ENCODE results near the gene GCNA. TPM values are rescaled to one million over a fixed set of nuclear protein-coding genes. Genes with fewer than 3 reads are reported as not detected.
"Not testable (repeated sequence)": the region's sequence is repeated elsewhere in the genome, so short reads cannot be mapped to it uniquely, and the experiment has no call there.

The GCNA gene
- total RNA-seq, 1 experiment from 2014 or later, result 1.0 TPM

- no peaks in the 10 kb centered on the region for H3K27me3 Mint-ChIP-seq (ENCODE audit: low read depth)
- no peak overlapping the region for H3K27ac Mint-ChIP-seq
- CTCF ChIA-PET, result no interaction called here
- H3K4me1 Mint-ChIP-seq, result no peaks in the 10 kb centered on the region
- TF ChIP-seq ZNF317 (CRISPR knock-in tag; IDR thresholded peaks at IDR 0.05; ENCODE audit: borderline replicate concordance, low read depth), result no peak
- no peak for TF ChIP-seq HMGXB4 (CRISPR knock-in tag; IDR thresholded peaks at IDR 0.05)
- no peak for TF ChIP-seq ZNF281 (CRISPR knock-in tag; IDR thresholded peaks at IDR 0.05)
- TF ChIP-seq E2F1 (CRISPR knock-in tag; IDR thresholded peaks at IDR 0.05), result no peak
- TF ChIP-seq ZNF416 (CRISPR knock-in tag; IDR thresholded peaks at IDR 0.05), result no peak
- TF ChIP-seq MXD4 (CRISPR knock-in tag; IDR thresholded peaks at IDR 0.05; ENCODE audit: borderline replicate concordance), result no peak
- TF ChIP-seq ZNF232 (CRISPR knock-in tag; IDR thresholded peaks at IDR 0.05), result no peak
- TF ChIP-seq E2F5 (CRISPR knock-in tag; IDR thresholded peaks at IDR 0.05), result no peak
- no peak for TF ChIP-seq TP53 (CRISPR knock-in tag; IDR thresholded peaks at IDR 0.05)
- no peak for TF ChIP-seq ZNF671 (CRISPR knock-in tag; IDR thresholded peaks at IDR 0.05)
- no peak for TF ChIP-seq ZNF532 (CRISPR knock-in tag; IDR thresholded peaks at IDR 0.05; ENCODE audit: borderline replicate concordance)
- no peak for TF ChIP-seq ATF3 (CRISPR knock-in tag; conservative IDR thresholded peaks at IDR 0.05)
- no peak for TF ChIP-seq TCF7 (CRISPR knock-in tag; IDR thresholded peaks at IDR 0.05; ENCODE audit: low read depth)
- TF ChIP-seq CTCF (IDR thresholded peaks at IDR 0.05), result no peak
- no peak for TF ChIP-seq ZMAT4 (CRISPR knock-in tag; IDR thresholded peaks at IDR 0.05)
- no peak for TF ChIP-seq RELA (CRISPR knock-in tag; IDR thresholded peaks at IDR 0.05; ENCODE audit: borderline replicate concordance)
- no peak for TF ChIP-seq JUN (CRISPR knock-in tag; IDR thresholded peaks at IDR 0.05)
- no peak for TF ChIP-seq USF1 (CRISPR knock-in tag; IDR thresholded peaks at IDR 0.05)
- TF ChIP-seq FOXK1 (CRISPR knock-in tag; IDR thresholded peaks at IDR 0.05), result no peak
- TF ChIP-seq CREB1 (CRISPR knock-in tag; IDR thresholded peaks at IDR 0.05), result no peak
- POLR2A ChIA-PET, result no interaction called here
- no peaks in the 10 kb centered on the region for H3K9me3 Mint-ChIP-seq
- no peak for DNase-seq (ENCODE audit: low spot score)
- no peak for ATAC-seq
- H3K4me3 Mint-ChIP-seq, result no peak overlapping the region
- peaks cover 40% of the 10 kb centered on the region for H3K36me3 Mint-ChIP-seq
Measured at GRCh38 chrX:71609095-71609750, 31.0 kb downstream of the GCNA start.

GRCh38 chrX:71611736-71612135 lies 33.5 kb downstream of the GCNA start:
- DNase-seq (ENCODE audit: low spot score); H3K4me1 Mint-ChIP-seq; ATAC-seq; CTCF ChIA-PET; H3K27me3 Mint-ChIP-seq (ENCODE audit: low read depth); POLR2A ChIA-PET; H3K27ac Mint-ChIP-seq; H3K9me3 Mint-ChIP-seq; H3K4me3 Mint-ChIP-seq: not testable (repeated sequence)
- peaks cover 34% of the 10 kb centered on the region for H3K36me3 Mint-ChIP-seq

Data from WTC11 (cell line).